Mucosa of descending colon (tissue), 3 donors: ENCODE results near the gene SOHLH1. TPM values are rescaled to one million over a fixed set of nuclear protein-coding genes. Genes with fewer than 3 reads are reported as not detected.
"Not testable (repeated sequence)": the region's sequence is repeated elsewhere in the genome, so short reads cannot be mapped to it uniquely, and the experiment has no call there.

ENCODE experiments used
- ATAC-seq: fragments of 200-7000 bp; cut with Tn5 transposase; one replicate; pipeline ENCODE4 v1.9.1; 2020; ENCODE audit warnings: mild to moderate bottlenecking, moderate library complexity
- DNase-seq, 3 donors: peaks; one replicate each; pipeline ENCODE4 v3.0.0-alpha.2; 2020
- H3K36me3 ChIP-seq: fragments of 200-600 bp; one replicate; pipeline ENCODE4 v1.8.0; 2021; ENCODE audit warnings: low read depth, mild to moderate bottlenecking
- H3K4me1 ChIP-seq: fragments of 200-600 bp; one replicate; pipeline ENCODE4 v1.8.0; 2021; ENCODE audit warnings: low read depth, mild to moderate bottlenecking
- H3K4me3 ChIP-seq: fragments of 200-600 bp; one replicate; pipeline ENCODE4 v1.8.0; 2021; ENCODE audit warnings: mild to moderate bottlenecking
- H3K9me3 ChIP-seq: fragments of 200-600 bp; one replicate; pipeline ENCODE4 v1.8.0; 2021; ENCODE audit warnings: mild to moderate bottlenecking
- CTCF ChIP-seq: fragments of 200-600 bp; IDR thresholded peaks from one replicate; pipeline ENCODE4 v1.8.0; 2022; ENCODE audit warnings: antibody characterized with exemption, mild to moderate bottlenecking
- intact Hi-C, 2 donors: fragments of 100-400 bp; cut with DNase I in 1 of 2; cut with micrococcal nuclease in 1 of 2; formaldehyde crosslinking; loops; one replicate each; pipeline versions ENCODE4 v1.11.0 to v1.11.1; 2022; cut with DNase I, micrococcal nuclease
- total RNA-seq, 3 donors: library from RNA; stranded (reverse); fragmentation: NEBNext Ultra II Directional in 2 of 3; extraction: Animal tissue kit (Norgen Biotek cat#: 25700) in 2 of 3; gene quantifications; one replicate each; pipeline versions ENCODE4 v1.2.1 to v1.2.4, GENCODE V29; 2021 to 2023
- donor health status: DM: no; HTN: no; CAD: no; lungs with moderate emphysema.
- donor health status: DM: no; HTN: no; CAD: no.
- donor health status: DM: no; HTN: yes; CAD: no.

The SOHLH1 gene
- total RNA-seq, 3 donors from 2014 or later, result not detected

GRCh38 chr9:135671591-135672041 lies 27.7 kb downstream of the SOHLH1 start:
- Histone ChIP-seq H3K36me3 (no peaks in the 10 kb centered on the region), H3K9me3 (no peaks in the 10 kb centered on the region), H3K4me1 (no peaks in the 10 kb centered on the region), H3K4me3 (no peak overlapping the region)
- TF ChIP-seq CTCF, result no peak
- intact Hi-C loops, result no loop called here
- DNase-seq (no peak), ATAC-seq (no peak)

DNA sequence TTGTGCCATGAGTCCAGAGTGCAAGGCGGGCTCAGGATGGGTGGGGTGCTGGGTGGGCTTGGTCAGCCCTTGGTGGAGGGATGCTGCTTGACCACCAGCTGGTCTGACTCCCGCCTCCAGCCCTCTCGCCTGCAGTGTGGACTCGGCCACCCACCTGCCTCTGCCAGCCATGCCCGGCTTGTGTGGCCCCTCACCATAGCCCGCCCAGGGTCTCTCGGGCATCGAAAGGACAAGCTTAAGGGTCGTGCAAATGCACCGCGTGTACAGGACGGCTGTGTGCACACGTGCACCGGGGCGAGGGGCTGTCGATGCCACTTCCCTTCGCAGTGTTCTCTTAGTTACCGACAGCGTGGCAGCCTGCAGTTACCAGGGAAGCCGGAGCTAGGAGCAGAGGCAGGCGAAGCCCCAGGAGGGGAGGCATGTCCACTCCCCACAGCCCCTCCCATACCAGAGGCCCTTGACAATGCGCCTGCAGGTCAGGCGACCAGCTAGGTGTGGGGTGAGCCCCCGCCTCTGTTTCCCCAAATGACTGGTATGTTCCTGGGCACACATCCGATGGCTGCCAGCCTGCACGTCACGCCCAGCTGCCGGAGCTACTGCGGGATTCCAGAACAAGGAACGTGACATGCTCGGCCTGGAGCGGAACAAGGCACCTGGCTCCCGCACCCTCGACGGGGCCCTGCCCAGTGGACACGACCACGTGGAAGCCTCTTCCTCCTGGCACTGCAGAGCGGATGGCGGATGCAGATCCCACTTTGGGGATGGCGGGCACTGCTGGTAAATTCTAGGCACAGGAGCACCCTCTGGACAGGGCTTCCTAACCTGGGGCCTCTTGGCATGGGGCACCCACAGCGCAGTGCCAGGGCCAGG lies 28.3 kb downstream of the SOHLH1 start:
- Histone ChIP-seq H3K4me1 (no peaks in the 10 kb centered on the region), H3K9me3 (no peaks in the 10 kb centered on the region), H3K4me3 (no peak overlapping the region), H3K36me3 (no peaks in the 10 kb centered on the region)
- intact Hi-C loops, result no loop called here
- peak in 1 of 3 donors; percentile 5 for DNase-seq
- no peak for TF ChIP-seq CTCF
- ATAC-seq, result no peak

DNA sequence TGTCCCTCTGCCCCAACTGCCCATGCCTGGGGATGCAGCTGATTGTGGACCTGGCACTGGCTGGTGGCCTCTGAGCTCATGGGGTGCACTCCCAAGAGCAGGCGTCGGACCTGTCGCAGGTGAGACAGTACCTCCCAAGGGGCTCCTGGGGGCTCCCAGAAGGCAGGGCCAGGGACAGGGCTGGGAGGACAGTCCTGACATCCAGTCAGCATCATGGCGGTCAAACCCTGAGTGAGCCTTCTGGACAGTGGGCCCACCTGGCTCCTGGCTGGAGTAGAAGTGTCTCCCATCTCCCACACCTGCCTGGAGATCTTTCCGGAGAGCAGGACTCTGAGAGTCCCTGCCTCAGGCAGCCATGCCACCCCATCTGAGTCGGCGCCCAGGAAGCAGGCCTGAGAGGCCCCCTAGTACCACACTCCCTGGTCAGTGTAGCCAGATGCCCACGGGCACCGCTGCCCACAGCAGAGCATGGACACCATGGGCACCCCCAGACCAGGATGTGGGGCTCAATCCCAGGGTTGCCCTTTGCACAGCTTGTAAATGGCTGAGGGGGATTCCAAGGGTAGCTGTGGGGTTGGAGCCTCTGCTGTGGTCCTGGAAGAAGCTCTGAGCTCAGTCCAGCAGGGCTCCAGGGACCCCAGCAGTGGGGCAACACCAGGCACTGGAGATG lies 29.5 kb downstream of the SOHLH1 start:
- intact Hi-C loops, result no loop called here
- H3K4me1 ChIP-seq, result no peaks in the 10 kb centered on the region
- ATAC-seq (no peak), DNase-seq (peak in 1 of 3 donors; percentile 12)
- no peak for TF ChIP-seq CTCF
- no peak overlapping the region for H3K4me3 ChIP-seq
- no peaks in the 10 kb centered on the region for H3K36me3 ChIP-seq
- no peaks in the 10 kb centered on the region for H3K9me3 ChIP-seq

- H3K4me3 ChIP-seq, H3K9me3 ChIP-seq, intact Hi-C loops, DNase-seq, ATAC-seq, H3K4me1 ChIP-seq, H3K36me3 ChIP-seq: not testable (repeated sequence)
These were observed 30.3 kb downstream of the SOHLH1 start for GRCh38 chr9:135669018-135669417.

DNA sequence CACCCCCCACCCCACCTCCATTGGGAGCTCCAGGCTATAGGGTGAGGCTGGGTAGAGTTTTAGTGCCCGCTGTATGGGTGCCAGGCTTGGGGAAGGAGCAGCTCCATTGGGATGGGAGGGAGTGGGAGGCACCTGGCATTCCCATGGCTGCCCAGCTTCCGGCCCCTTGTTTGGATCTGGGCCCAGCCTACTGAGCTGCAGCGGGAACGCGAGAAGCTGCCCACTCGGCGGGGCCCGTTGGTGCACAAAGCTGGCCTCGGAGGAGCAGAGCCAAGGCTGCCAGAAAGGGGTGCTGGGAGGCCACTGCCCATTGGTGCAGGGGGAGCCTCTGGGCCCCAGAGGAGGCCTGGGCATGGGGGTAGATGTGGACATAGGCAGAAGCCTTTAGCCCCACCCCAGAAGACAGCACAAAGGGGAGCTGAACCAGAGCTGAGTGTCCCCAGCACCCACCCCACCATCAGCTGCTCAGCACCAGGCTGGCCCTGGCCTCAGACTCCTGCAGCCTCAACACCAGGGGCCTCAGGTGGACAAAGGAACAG lies 31.7 kb downstream of the SOHLH1 start:
- intact Hi-C loops, result no loop called here
- H3K4me1 ChIP-seq, result no peaks in the 10 kb centered on the region
- no peaks in the 10 kb centered on the region for H3K36me3 ChIP-seq
- TF ChIP-seq CTCF, result no peak
- H3K4me3 ChIP-seq, result no peak overlapping the region
- DNase-seq (peak in 1 of 3 donors; percentile 3), ATAC-seq (no peak)
- no peaks in the 10 kb centered on the region for H3K9me3 ChIP-seq
